ENCODE measurements around the gene SHROOM1. TPM values are rescaled to one million over a fixed set of nuclear protein-coding genes. Genes with fewer than 3 reads are reported as not detected.

SHROOM1 gene
- total RNA-seq, 4 donors from 2014 or later: 0.61 to 6.0 (median 2.0) TPM

DNA sequence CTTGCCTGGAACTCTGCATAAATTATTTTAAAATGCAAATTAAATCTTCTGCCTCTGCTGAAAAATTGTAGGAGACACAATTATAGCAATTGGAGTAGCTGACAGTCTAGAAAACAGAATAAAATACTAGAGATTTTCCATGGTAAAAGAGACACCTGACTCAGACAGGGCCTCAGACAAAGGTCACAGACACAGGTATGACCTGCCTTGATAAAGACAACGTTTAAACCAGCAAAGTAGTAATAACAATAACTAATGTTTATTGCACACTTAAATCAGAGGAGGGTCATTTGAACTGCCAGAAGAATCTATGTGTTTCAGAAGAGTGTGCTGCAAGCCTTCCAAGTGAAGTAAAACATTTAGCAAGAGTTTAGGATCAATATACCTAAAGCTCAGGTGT, 13.4 kb downstream of the SHROOM1 start:
- Histone ChIP-seq H3K4me3 (no peak overlapping the region), H3K36me3 (no peaks in the 10 kb centered on the region), H3K4me1 (peaks cover 0 to 12% of the 10 kb centered on the region in 2 donors), H3K27me3 (peaks cover 12 to 23% (median 21%) of the 10 kb centered on the region in 3 donors), H3K27ac (no peak overlapping the region), H3K9me3 (no peaks in the 10 kb centered on the region)
- TF ChIP-seq, protein P1, sequence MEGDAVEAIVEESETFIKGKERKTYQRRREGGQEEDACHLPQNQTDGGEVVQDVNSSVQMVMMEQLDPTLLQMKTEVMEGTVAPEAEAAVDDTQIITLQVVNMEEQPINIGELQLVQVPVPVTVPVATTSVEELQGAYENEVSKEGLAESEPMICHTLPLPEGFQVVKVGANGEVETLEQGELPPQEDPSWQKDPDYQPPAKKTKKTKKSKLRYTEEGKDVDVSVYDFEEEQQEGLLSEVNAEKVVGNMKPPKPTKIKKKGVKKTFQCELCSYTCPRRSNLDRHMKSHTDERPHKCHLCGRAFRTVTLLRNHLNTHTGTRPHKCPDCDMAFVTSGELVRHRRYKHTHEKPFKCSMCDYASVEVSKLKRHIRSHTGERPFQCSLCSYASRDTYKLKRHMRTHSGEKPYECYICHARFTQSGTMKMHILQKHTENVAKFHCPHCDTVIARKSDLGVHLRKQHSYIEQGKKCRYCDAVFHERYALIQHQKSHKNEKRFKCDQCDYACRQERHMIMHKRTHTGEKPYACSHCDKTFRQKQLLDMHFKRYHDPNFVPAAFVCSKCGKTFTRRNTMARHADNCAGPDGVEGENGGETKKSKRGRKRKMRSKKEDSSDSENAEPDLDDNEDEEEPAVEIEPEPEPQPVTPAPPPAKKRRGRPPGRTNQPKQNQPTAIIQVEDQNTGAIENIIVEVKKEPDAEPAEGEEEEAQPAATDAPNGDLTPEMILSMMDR (IDR thresholded peaks at IDR 0.05 in 4 of 5, conservative IDR thresholded peaks at IDR 0.05 in 1 of 5): no peak
- TF ChIP-seq POLR2A (IDR thresholded peaks at IDR 0.05): no peak
- intact Hi-C loops (cut with DNase I; ENCODE audit: low total_unique reads): no loop called here
- no peak for DNase-seq
- no peak for ATAC-seq
- in situ Hi-C loops (cut with MboI; ENCODE audit: low sequenced_read_pairs in 4 of 4): loop anchor here in 2 of 4 donors (25.0 kb wide), 1 partner anchor 280 kb away; the partner anchor contains the start of gene IL5 (in 2 of the 2)

DNA sequence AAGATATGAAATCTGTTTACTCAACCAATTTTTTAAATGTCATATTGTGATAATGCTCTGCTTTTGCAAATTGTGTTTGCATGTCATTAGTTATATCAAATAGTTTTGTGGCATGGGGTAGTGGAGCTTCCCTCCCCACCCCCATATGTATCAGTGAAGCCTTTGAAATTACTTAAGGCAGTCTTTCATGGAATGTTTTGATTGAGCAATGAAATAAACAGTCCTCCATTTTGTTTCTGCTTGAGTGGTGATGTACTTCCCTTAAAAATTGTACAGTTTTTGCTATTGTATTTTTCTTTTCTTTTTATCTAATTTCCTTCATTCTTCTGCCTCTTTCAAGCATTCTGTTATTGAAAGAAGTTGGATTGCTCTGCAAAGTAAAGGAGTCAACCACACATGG, 13.9 kb downstream of the SHROOM1 start:
- H3K4me3 ChIP-seq: no peak overlapping the region
- ATAC-seq: no peak
- TF ChIP-seq, protein P1 (IDR thresholded peaks at IDR 0.05 in 4 of 5, conservative IDR thresholded peaks at IDR 0.05 in 1 of 5): no peak
- TF ChIP-seq POLR2A (IDR thresholded peaks at IDR 0.05): no peak
- no peaks in the 10 kb centered on the region for H3K9me3 ChIP-seq
- H3K36me3 ChIP-seq: no peaks in the 10 kb centered on the region
- H3K4me1 ChIP-seq: peaks cover 0 to 12% of the 10 kb centered on the region in 2 donors
- intact Hi-C loops (cut with DNase I; ENCODE audit: low total_unique reads): no loop called here
- in situ Hi-C loops (cut with MboI; ENCODE audit: low sequenced_read_pairs in 4 of 4): loop anchor here in 2 of 4 donors (25.0 kb wide), 1 partner anchor 279 kb away; the partner anchor contains the start of gene IL5 (in 2 of the 2)
- no peak overlapping the region for H3K27ac ChIP-seq
- H3K27me3 ChIP-seq: peaks cover 16 to 27% (median 25%) of the 10 kb centered on the region in 3 donors
- DNase-seq: no peak

DNA sequence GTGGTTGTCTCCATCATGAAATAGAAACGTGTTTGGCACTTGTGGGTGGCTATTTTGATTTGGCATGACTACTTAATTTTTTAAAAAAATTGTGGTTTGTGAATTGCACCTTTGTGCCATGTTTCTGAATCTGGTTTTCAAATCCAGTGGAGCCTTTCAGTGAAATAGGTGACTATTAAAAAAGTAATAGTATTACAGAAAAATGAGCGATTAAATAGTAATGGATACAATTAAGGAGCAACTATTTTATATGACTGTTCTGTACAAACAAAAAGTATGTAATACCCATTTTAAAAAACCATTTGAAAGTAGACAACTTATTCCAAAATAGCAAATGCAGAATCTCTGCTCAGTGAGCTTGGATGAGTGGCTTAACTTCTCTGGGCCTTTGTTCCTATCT, 14.4 kb downstream of the SHROOM1 start:
- Histone ChIP-seq H3K27ac (no peak overlapping the region), H3K4me1 (peaks cover 0 to 12% of the 10 kb centered on the region in 2 donors), H3K36me3 (no peaks in the 10 kb centered on the region), H3K9me3 (no peaks in the 10 kb centered on the region), H3K27me3 (peaks cover 21 to 32% (median 30%) of the 10 kb centered on the region in 3 donors), H3K4me3 (no peak overlapping the region)
- in situ Hi-C loops (cut with MboI; ENCODE audit: low sequenced_read_pairs in 4 of 4): loop anchor here in 2 of 4 donors (25.0 kb wide), 1 partner anchor 279 kb away; the partner anchor contains the start of gene IL5 (in 2 of the 2)
- DNase-seq: no peak
- ATAC-seq: no peak
- intact Hi-C loops (cut with DNase I; ENCODE audit: low total_unique reads): no loop called here
- no peak for TF ChIP-seq POLR2A (IDR thresholded peaks at IDR 0.05)
- TF ChIP-seq, protein P1 (IDR thresholded peaks at IDR 0.05 in 4 of 5, conservative IDR thresholded peaks at IDR 0.05 in 1 of 5): no peak

DNA sequence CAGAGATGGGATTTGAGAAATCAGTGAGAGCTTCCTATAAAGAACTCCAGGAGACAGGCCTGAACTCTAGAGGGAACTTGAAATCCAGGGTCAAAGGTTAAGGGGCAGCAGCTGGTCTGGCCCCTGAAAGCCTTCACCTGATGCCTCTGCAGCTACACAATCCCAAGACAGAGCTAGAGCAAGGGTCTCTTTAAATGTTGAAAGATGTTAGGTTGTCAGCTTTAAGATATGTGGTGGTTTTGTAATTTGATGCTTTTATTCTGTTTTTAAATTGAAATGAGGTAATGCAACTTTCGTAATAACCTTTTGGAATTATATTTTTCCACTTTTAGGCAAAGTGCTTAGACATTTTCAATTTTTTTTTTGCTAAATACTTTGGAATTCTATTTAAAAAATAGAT, 15.0 kb downstream of the SHROOM1 start:
- Histone ChIP-seq H3K4me1 (peaks cover 0 to 12% of the 10 kb centered on the region in 2 donors), H3K27me3 (peaks cover 27 to 38% (median 33%) of the 10 kb centered on the region in 3 donors), H3K9me3 (no peaks in the 10 kb centered on the region), H3K36me3 (no peaks in the 10 kb centered on the region), H3K4me3 (no peak overlapping the region), H3K27ac (no peak overlapping the region)
- intact Hi-C loops (cut with DNase I; ENCODE audit: low total_unique reads): no loop called here
- in situ Hi-C loops (cut with MboI; ENCODE audit: low sequenced_read_pairs in 4 of 4): loop anchor here in 2 of 4 donors (25.0 kb wide), 1 partner anchor 278 kb away; the partner anchor contains the start of gene IL5 (in 2 of the 2)
- DNase-seq (no peak), ATAC-seq (no peak)
- no peak for TF ChIP-seq POLR2A (IDR thresholded peaks at IDR 0.05)
- TF ChIP-seq, protein P1 (IDR thresholded peaks at IDR 0.05 in 4 of 5, conservative IDR thresholded peaks at IDR 0.05 in 1 of 5): no peak

Data from gastrocnemius medialis (tissue), 4 donors.